HG03025 (cell line): ENCODE measurements around the gene NDUFV2.

Experiments
- ATAC-seq: cut with Tn5 transposase; IDR thresholded peaks from one replicate; pipeline ENCODE4 v1.9.1; 2021; ENCODE audit warnings: mild to moderate bottlenecking, moderate library complexity; ENCODE audit not compliant: unreplicated experiment, low FRiP score

The NDUFV2 gene

DNA sequence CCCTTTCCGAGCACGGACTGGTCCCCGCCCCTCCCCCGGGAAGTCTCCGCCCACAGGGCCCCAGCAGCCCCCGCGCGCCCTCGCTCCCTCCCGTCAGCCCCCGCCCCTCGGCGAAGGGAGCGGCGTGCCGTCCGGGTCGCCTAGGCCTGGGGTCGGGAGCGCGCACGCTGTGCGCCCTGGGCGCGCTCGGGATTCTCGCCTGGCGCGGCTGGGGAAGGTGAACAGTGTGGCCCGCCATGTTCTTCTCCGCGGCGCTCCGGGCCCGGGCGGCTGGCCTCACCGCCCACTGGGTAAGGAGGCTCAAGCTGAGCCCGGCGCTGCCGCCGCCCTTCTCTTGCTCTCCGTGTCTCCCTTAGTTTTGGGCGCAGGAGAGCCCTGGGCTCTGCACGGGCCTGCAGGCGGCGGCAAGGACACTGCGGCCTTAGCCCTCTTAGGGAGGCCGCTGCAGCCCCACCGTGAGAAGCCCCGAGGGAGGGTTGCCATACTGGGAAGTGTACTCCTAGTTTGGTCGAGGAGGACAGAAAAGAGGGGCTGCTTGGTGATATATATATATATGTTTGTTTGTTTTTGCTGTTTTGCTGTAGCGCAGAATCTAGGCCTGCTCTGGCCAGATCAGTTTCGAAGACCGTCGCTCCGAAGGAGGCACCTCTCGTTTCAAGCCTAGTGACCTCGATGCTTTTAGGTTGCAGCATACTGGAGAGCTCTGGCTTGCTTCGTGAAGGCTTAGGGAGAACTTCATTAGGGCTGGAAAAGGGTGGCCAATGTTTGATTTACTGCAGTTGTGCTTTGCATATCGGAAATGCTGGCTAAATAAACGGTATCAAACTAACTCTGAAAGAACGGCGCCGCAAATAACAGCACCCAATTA is at the start of gene NDUFV2:
NDUFV2 (plus strand) TSS at position 192 of the 868 bp plus-strand sequence; CDS start at position 237, 45 bp downstream.
- ATAC-seq, result peak; percentile 88

DNA sequence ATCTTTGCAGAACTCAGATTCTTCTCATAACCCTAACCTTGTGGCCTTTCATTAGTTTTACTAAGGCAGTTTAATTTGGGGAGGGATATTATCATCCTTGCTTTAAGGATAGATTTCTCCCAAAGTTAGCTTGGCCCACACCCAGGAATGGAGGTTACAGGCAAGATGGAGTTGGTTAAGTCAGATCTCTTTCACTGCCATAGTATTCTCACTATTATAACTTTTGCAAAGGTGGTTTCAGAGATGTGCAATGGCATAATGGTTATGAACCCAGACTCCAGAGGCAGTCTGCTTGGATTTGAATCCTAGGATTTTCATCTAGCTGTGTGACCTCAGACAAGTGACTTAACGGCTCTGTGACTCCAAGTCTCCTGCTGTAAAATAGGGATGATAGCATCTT is 48.7 kb upstream of the NDUFV2 start:
- ATAC-seq, result no peak

DNA sequence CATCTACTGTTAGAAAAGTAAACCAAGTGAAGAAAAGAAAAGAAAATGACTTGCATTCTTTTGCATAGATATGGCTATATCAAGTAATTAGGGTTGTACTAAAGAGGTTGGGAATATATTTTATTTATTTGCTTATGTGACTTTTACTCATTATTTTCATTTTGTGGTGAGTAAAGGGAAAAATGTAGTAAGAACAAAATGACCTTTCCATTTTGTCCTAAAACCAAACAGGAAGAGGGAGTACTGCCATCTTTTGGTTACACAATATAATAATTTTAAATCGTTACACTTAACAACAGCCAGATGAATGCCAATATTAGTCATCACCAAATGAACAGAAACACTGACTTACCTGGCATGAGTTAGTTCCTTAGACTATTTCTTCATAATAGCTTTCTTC is 47.3 kb upstream of the NDUFV2 start:
- ATAC-seq, result no peak

DNA sequence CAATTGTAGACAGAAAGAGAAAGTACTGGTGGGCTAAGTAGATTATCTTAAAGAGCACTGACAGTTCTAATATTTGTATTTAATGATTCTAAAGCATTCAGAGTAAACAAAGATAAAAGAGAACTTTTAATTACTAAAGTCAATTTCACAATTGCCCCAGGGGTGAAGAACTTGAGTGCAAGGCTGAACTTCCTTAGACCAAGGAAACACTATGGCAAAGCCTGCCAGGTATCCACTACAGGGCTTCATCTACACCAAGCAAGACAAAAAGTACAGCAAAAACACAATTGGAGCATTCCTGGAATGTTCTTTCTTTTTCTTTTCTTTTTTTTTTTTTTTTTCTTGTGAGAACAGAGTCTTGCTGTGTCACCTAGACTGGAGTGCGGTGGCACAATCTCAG is 46.9 kb upstream of the NDUFV2 start:
- no peak for ATAC-seq

DNA sequence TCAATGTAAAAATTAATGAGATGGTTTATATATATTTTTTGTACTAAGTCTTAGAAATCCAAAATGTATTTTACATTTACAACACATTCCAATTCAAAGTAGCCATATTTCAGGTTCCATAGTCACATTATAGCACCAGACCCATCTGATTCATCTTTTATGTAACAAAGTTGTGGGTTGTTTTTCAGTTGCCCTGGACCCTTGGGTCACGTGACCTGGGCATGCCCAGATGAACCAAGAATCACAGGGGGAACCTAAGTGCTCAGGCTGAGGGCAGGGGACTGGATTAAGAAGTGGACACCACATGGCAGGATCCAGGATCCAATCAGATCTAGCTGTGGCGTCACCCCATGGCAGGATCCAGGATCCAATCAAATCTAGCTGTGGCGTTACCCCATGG is 44.9 kb upstream of the NDUFV2 start:
- ATAC-seq, result no peak

DNA sequence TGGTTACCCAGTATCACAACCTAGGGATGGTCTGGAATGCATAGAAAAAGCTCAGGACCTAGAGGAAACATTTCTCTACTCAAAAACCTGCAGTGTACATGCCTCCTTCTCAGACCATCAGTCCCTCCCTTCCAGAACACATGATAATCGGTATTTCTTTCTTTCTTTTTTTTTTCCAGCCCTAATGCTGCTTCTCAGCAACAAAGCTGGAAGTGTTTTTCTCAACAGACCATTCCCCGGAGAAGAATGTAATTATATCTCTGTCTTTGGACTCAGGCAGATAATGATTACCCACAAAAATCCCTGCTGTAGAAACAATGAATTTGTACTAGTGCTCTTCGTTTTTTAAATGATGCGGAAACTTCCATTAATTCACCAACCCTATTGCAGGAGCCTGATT is 44.1 kb upstream of the NDUFV2 start:
- no peak for ATAC-seq

DNA sequence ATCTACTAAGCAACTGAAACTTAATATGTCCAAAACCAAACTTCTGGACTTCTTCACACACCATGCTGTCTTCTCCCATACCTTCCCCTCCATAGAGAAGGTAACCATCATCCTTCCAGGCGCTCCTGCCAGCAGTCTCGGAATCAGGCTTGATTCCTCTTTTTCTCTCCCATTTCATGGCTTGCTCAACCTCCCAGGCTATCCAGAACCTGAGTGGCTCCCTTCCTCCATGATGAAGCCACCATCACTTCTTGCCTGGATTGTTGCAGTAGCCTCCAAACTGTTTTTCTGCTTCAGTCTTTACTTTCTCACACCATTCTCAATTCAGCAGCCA is 40.1 kb upstream of the NDUFV2 start:
- no peak for ATAC-seq

DNA sequence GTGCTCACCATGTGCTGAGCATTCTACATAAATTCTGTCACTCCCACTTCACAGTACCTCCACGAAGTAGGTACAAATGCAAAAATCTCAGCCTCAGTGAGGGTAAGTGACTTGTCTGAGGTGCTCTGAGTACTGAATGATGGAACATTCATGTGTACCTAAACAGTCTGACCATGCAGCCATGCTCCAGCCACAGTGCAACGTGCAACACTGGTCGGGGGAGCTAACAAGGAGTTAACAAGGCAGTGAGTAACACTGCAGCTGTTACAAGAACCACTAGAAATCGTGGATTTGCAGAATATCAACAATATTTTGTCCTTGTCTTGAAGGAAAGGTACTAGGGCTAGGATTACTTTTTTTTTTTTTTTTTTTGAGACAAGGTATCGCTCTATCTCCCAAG is 36.6 kb upstream of the NDUFV2 start:
- ATAC-seq, result no peak

DNA sequence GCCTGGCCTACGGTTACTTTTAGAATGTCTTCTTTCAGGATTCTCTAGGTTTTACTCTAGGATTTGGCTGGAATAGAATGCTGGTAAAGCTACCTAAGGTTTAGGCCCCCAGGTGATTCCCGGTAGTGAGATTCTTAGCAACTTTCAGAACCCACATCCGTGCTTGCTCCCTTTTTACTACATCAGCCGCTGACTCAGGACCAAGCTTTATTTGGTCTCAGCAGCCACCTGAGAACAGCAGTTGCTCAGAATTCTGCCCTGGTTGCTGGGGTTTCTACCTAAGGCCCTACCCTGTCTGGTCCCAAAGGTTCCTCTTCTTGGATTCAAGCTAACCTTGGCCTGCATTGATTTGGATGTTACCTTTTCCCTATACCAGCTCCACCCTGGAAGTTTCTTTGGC is 36.1 kb upstream of the NDUFV2 start:
- ATAC-seq, result no peak

DNA sequence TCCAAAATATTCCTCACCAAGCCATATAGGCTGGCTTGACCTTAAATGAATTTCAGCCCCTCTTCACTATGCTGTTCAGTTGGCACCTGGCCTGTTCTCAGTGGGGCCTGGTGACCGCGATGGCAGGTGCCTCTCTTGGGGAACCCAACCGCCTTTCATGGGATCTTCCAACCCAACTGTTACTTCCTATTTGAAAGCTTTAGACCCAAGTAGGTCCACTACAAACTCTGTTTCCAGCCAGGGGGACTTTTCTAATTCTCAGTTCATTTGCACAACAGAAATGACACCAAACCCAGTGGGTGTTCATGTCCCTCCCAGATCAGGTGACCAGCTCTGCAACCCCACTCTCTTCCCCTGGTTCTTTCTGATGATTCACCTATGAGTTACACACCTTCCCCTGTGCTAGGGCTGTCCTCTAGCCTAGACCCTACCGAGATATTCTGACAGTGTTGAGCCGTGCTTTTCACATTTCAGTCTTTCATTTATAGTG is 35.6 kb upstream of the NDUFV2 start:
- ATAC-seq, result peak; percentile 66

DNA sequence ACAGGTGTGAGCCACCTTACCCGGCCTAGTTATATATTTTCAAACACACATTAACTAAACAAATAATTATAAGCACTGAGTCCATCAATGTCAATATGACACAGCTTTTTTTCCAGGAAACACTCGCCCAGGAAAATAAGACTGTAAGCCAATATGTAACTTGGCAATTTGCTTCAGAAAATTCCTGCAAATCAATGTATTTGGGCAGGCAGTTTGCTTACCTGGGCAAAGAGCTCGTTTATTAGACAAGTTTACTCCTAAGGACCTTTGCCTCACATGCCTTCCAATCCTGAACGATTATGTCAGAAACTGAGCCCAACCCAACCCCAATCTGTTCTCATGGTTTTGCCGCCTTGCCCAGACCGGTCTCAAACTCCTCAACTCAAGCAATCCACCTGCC is 34.7 kb upstream of the NDUFV2 start:
- no peak for ATAC-seq

DNA sequence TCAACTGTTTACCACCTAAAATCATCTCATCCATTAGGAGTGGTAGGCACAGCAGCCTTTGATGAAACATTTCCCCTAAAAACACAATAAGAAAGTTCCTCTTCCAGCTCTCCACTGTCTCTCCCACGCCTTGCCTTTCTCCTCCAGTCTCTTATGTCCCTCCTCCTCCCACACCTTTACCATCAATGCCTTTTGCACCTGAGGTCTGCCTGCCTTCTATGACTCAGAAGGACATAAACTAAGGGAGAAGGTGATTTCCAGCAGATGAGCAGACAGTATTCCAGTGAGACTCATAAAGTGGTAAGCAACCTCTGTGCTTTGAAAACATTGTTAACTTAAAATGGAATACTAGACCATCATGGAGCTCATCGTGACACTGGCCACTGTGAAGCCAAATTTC is 34.2 kb upstream of the NDUFV2 start:
- no peak for ATAC-seq

DNA sequence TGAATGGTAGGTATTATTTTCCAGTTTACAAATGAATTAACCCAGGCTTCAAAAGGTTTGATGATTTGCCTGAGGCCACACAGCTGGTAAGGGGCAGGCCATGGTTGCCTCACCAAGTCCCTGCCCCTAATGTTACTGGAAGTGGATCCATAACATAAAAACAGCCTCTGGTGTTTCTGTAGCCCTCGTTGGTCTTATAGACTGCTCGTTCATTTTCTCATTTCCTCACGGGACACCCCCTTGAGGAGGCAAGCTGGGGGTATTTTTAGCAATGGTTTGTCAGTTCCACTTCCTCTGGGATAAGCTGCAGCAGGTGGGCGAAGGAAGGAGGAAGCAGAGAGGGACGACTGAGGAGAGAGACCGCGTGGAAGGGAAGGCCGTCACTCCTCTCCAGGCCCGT is 32.9 kb upstream of the NDUFV2 start:
- ATAC-seq, result no peak

DNA sequence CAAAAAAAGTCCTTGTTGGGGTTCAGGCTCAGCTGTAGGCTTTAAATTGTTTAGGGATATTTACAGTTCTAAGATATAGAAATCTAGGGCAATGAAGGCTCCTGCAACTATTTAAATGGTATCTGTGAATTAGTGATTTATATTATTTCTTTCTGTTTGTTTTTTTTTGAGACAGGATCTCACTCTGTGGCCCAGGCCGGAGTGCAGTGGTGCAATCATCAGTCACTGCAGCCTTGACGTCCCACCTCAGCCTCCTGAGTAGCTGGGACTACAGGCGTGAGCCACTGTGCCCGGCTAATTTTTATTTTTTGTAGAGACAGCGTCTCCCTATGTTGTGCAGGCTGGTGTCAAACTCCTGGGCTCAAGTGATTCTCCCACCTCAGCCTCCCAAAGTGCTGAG is 32.3 kb upstream of the NDUFV2 start:
- ATAC-seq, result no peak

DNA sequence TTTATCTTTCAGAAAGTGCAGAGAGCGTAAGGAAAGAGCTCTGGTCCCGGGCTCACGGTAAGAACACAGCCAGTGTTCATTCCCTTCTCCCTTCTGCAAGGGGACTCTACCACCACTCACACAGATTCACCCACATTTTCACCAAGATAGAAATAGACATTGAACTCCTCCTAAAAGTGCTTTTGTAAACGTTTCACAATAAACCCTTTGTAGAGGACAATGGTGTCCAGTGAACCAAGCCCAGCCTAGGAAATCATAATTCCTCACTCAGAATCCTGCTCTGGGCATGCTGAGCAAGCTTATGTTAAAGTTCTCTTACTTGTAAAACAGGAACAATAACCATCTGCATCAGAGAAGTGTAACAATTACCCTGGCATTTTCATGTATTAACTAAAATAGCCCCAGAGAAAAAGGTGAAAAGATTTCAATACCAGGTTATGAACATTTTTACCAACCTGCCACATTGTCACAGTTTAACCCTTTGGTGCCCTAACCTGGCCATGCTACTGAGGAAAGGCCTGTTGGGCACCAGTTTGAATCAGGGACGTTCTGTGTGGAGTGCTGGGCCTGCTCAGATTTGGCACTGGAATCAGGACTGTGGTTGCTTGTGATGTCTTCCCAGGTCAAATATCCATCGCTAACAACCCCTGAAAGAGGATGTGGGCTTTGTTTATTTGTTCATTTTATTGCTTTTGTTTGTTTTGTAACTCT is 22.5 kb upstream of the NDUFV2 start:
- no peak for ATAC-seq

DNA sequence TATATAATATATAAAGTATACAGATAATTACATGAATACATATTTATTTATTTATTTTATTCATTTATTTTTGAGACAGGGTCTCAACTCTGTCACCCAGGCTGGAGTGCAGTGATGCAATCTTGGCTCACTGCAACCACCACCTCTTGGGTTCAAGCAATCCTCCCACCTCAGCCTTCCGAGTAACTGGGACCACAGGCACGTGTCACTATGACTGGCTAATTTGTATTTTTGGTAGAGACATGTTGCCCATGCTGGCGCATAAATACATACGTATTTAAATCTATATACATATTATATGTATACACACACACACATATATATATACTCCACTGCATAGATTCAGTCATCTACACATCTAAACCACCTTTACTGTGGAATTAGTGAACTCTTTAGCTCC is 20.6 kb upstream of the NDUFV2 start:
- ATAC-seq, result no peak

DNA sequence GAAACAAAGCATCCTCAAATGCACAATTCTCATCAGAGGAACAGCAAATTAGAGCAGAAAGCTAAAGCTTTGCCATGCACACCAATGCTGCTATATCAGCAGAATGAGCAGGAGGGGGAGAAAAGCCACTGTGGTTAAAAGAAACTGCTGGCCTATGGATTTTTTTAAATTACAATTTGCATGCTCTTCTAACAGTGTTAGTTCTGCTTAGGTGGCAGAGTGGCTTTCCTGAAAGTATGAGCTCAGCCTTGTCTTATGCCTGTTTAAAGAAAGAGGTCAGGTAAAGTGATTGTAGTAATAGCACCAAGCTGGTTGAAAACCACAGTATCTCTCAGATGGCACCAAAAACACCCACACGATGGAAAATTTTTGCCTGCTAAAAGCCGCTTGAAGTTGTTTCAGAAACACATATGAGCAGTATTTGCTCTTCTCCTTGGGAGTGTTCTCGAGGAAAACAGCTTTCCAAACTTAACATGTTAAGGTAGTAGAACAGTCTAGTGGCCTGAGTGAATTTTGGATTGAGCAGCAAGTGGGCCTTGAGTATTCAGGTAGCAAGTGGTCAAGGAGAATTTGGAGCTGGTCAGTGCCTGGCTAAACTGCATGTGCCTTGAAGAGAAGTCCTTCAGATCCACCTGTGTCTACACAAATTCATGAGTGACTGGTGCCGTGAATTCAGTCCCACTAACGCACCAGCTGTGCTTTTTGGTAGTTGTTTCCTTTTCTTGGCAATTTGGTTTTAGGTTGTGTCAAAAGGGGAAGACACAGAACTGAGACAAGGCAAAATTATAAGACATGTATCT is 19.6 kb upstream of the NDUFV2 start:
- ATAC-seq, result peak; percentile 85

DNA sequence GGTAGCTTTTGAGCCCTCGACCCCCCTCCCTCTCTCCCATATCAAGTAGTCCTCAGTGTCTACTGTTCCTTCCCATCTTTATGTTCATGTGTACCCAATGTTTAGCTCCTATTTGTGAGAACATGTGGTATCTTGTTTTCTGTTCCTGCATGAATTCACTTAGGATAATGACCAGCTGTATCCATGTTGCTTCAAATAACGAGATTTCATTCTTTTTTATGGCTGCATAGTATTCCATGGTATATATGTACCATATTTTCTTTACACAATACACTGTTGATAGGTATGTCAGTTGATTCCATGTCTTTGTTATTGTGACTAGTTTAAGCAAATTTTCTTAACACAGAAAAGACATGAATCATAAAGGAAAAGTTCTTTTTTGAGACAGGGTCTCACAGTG is 16.5 kb upstream of the NDUFV2 start:
- ATAC-seq, result no peak

DNA sequence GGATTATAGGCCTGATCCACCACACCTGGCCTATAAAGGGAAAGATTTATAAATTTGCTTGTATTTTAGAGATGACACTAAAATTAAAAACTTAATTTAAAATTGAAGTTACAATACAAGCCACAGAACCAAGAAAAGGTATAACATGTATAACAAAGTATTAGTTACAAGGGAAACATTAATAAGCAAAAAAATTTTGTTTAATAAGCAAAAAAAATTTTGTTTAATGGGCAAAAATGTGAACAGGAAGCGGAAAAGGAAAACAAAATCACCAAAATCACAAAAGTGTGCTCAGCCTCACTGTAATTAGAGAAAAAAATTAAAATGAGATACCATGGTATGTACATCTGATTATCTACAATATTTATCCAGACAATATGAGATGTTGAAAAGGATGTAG is 15.9 kb upstream of the NDUFV2 start:
- ATAC-seq, result no peak

DNA sequence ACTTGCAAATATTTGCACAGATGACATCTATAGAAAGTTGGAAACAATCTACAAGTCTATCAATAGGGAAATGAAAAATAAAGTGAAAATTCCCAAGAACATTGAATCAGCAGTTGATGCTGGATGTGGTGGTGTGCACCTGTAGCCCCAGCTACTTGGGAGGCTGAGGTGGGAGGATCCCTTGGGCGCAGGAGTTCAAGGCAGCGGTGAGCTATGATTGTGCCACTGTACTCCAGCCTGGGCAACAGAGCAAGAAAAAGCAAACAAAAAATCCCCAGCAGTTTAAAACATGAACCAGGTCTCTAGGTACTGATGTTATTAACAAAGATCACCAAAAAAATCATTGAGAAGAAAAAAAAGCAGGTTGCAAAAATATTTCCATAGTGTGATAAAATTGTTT is 15.4 kb upstream of the NDUFV2 start:
- ATAC-seq, result no peak

DNA sequence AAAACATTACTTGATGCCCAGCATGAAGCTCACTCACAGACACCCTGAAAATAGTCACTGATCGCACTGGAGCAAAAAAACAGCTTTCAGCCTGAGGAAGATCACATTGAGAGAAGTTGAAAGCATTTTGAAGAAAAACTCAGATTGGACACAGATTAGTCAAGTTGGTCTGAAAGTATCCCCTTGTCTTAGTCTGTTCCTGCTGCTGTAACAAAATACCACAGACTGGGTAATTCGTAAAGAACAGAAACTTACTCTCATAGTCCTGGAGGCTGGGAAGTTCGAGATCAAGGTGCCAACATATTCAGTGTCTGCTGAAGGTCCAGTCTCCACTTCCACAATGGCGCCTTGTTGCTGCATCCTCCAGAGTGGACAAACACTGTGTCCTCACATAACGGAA is 14.2 kb upstream of the NDUFV2 start:
- ATAC-seq, result no peak
